NCI-H82 treated with DMSO at 0.1 percent for 48 hours (cell line): ENCODE measurements around the gene BMPR1A.
"Not testable (repeated sequence)": the region's sequence is repeated elsewhere in the genome, so short reads cannot be mapped to it uniquely, and the experiment has no call there.

ENCODE experiments used
- DNase-seq: peaks from one replicate; lab custom pipeline; 2025; ENCODE audit not compliant: unreplicated experiment; lab: John Stamatoyannopoulos, UW

Gene BMPR1A

GRCh38 chr10:86936661-86937501 lies 180.5 kb downstream of the BMPR1A start:
- no peak for DNase-seq

GRCh38 chr10:86937502-86938154 lies 181.2 kb downstream of the BMPR1A start:
- DNase-seq, result no peak

- no peak for DNase-seq
Observed at GRCh38 chr10:86938260-86938659, 181.8 kb downstream of the BMPR1A start.

DNA sequence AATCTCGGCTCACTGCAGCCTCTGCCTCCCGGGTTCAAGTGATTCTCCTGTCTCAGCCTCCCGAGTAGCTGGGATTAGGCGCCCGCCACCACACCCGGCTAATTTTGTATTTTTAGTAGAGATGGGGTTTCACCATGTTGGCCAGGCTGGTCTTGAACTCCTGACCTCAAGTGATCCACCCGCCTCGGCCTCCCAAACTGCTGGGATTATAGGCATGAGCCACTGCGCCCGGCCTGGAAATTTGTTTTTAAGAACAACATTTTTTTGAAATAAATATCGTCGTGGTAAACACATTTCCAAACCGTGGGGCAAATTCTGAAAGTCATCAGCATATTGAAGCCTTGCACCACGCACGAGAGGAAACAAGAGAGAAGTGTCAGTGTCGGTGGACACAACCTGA lies 183.7 kb downstream of the BMPR1A start:
- not testable (repeated sequence) for DNase-seq

DNA sequence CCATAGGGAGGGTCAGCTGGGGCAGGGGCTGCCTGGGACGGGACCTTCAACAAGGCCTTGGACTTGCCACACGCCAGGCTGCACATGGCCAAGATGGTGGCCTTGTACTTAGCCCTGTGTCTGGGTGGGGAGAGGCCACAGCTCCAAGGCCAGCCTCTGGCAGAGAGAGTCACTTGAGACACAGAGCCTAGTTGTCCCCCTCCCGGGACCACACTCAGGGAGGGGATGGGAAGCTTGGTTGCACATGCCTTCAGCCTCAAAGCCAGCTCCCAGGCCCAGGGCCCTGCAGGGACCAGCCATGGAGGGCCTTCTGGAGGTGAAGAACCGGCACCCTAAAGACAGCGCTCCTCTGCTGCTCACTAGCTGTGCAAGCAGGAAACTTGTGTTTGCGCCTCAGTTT lies 184.3 kb downstream of the BMPR1A start:
- no peak for DNase-seq

DNA sequence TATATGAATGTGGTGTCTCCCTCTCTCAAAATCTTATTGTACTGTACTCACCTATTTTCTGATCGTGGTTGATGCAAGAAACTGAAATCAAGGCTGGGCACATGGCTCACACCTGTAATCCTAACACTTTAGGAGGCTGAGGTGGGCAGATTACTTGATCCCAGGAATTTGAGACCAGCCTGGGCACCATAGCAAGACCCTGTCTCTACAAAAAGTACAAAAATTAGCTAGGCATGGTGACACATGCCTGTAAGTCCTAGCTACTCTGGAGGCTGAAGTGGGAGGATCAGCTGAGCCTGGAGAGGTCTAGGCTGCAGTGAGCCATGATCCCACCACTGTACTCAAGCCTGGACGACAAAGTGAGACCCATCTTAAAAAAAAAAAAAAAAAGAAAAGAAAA lies 185.0 kb downstream of the BMPR1A start:
- DNase-seq, result no peak

DNA sequence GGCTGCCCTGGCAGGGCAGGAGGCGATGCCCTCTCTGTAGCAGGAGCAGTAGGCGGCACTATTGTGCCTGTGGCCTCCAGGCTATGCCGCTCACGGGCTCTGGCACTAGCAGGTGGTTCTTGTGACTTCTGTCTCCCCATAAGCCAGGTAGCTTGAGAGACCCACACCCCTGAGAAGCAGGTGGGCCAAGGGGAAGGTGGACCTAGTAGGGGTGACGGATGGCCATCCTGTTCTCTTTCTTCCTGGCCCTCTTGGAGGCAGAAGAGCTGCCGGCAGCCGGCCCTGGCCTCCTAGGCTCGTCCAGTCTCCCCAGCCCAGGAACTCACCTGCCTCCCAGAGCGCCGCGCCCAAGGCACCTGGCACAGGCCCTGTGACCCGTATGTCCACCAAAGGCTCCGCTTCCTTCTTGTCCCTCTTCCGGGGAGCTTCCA lies 185.6 kb downstream of the BMPR1A start:
- DNase-seq, result no peak

- DNase-seq, result no peak
Observed at GRCh38 chr10:86942441-86943315, 186.3 kb downstream of the BMPR1A start.

DNA sequence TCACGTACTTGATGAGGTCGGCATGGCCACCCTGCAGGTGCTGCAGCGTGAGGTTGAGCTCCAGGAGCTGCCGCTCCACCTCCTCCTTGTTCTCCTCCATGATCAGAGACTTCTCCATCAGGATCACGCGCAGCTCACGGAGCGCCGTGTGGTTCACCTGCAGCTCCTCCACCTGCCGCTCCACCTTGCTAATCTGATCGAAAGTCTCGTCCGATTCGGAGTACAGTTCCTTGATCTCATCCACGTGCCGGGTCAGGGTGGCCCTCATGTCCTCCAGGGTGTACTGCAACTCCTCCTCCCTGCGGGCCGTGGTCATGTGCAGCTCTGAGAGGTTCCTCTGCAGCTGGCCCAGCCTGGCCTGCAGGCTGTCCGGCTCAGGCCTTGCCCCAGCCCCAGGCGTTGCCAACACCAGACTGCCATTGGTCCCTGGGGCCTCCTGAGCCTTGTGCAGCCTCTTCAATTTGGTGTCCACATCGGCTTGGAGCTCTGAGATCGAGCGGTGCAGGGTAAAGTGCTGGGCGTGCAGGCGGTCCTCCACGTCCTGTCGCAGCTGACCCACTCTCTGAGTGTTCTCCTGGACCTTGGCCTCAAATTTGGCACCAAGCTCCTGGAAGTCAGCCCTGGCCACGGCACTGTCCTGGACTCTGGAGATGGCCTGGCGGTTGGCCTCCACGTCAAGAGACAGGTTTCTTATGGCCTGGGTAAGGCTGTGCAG lies 187.1 kb downstream of the BMPR1A start:
- DNase-seq, result no peak

DNA sequence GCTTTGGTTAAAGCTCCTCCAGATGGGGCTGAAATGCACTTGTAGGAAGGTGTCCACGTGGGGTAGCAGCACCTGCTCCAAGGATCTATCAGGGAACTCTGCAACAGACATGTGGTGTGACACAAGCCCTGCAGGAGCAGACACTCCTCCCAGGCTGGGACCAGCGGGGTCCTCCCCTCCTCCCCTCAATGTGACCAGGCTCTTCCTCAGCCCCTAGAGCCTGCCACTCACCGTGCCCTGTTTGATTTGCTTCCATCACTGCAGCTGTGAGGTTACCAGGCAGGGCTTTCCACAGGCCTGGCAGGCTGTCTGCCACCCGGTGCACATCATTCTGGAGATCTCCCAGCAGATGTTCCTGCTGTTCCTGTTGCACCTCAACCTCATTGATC lies 187.6 kb downstream of the BMPR1A start:
- no peak for DNase-seq

DNA sequence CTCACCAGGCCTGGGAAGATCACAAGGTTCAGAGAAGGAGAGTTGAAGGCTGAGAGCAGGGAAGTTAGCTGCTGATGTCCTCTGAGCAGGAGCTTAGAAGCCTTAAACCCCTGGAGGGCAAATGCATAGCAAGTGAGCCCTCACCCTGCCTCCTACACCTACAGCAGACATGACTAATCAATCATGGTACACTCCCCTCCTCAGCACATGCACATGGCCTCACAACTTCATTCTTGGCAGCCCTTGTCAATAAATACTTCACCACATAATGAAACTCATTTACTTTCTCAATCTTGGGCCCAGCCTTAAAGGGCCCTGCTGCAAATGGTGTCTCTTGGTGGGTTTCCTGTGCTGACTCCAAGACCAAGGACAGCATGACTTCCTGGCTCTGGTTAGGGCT lies 188.1 kb downstream of the BMPR1A start:
- DNase-seq, result no peak

DNA sequence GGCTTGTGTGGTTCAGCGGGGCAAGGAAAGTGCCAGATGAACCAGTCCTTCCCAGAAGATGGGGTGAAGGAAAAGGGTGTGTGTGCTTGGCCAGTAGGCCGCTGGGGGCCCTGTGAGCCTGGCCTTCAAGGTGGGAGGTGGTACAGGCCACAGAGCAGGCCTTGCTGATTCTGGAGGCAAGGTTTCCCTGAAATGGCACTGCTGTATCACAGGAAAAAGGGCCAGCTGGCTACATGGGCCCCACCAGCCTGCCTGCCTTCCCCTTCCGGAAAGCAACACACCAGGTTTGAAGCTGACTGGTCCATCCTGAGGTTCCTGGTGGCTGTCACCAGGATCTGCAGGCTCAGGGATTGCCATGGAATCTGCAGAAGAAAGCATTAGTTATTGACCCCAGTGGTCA lies 188.5 kb downstream of the BMPR1A start:
- no peak for DNase-seq

DNA sequence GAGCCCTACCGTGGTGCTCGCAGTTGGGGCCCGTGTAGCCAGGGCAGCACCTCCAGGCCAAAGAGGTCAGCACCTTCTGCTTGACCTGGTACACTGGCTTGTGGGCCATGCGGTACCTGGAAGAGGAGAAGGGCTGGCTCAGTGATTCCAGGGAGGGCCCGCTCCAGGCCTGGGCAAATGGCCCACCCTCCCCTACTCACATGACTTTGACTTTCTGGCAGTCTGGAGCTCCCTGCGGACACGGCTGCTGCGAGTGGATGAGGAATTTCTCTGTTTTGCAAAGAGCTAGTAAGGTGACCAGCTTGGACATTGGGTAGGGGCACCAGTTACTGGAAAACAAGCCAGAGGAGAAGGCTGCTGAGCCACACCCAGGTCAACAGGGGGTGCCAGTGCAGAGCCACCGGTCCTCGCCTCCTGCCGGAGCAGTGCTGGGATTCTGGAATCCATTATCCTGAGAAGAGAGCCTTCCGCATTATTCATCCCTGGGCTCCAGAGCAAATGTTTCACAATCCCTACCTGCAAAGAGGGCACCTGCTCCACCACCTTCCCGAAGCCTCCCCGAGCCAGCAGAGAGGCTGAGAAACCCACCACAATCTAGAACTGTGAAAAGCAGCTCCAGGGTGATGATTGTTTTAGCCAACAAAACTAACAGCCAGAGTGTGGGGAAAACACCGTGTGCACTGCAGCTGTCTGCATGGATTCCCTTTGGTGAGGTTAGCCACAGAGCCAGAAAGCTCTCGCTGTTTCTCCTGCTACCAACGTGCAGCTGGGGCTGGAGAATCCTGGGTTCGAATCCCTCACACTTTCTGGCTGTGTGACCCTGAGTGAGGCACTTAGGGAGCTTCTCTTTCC lies 189.2 kb downstream of the BMPR1A start:
- no peak for DNase-seq

DNA sequence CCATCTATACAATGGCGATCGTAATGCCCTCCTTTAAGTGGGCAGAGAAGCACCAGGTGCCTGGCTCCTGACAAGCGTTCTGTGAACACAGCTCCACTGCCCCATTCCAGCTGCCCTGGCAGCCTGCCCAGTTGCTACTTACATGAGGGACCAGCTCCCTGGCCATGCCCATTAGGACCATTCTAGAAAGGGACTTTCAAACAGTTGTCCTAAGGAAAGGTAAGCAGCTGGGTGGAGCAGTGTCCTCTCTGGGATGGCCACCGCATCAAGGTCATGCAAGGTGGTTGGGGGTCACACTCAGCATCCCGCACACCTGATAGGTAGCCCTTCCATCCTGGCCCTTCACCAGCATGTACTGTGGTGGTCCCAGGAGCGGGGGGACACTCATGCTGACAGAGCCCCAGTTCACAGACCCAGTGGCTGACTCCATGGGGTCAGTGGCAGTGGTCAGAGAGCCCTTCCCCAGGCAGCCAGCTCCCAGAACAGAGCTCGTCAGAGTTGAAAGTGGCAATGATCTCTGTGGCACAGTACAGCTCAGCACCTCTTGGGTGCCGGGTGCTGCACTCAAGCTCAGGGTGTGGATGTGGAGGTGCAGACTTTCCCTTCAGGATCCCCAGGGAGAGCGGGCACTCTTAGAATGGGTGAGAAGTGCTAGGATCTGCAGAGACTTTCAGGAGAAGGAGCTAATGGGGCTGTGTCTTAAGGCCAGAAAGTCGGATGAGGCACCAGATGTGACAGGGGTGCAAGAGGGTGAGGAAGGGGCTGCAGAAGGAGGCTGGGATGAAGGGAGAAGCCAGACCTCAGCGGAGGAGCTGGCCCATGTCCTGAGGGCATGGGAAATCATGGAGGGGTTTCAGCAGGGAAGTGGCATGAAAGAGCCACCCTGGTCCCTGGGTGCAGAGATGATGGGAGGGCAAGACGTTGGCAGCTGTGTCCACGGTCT lies 190.1 kb downstream of the BMPR1A start:
- no peak for DNase-seq

GRCh38 chr10:86947806-86948205 lies 191.4 kb downstream of the BMPR1A start:
- DNase-seq, result not testable (repeated sequence)

DNA sequence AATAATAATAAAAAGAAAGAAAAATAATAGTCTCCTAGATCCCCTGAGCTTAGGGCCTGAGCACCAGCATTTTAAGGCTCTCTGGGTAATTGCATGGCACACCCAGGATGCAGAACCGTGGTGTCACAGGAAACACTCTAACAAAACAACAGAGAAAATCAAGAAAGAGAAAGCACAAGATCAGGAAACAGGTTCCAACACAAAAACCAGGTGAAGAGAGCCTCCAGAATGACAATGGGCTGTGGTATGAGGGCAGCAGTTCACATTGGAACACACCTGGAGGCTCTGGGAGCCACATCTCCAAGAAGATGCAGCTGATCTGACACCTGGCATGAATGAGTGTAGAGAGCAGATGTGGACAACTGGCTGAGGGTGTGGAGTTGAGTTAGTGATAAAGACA lies 193.9 kb downstream of the BMPR1A start:
- DNase-seq, result no peak

GRCh38 chr10:86951184-86951761 lies 194.9 kb downstream of the BMPR1A start:
- DNase-seq, result no peak

DNA sequence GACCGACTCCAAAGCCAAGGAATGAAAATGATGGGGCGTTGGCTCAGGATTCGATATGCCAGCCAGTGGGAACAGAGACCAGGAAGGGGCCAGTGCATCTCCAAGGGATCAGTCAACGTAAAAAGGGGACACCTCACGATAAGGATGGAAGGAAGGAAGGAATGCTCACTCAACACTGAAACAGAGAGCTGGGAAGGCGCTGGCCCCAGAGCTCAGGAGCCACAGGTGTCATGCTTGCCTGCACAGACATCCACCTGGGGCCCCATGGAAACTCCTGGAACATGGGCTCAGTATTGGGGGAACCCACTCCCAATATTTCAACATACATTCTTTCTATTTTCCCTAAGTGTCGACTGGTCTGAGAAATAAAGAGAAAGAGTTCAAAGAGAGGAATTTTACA lies 195.7 kb downstream of the BMPR1A start:
- no peak for DNase-seq

DNA sequence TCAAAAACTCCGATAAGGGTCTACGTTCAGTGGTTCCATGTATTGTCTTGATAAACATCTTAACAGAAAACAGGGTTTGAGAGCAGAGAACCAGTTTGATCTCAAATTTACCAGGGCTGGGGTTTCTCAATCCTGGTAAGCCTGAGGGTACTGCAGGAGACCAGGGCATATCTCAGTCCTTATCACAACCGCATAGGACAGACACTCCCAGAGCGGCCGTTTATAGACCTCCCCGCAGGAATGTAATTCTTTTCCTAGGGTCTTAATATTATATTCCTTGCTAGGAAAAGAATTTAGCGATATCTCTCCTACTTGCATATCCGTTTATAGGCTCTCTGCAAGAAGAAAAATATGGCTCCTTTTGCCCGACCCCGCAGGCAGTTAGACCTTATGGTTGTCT lies 196.3 kb downstream of the BMPR1A start:
- DNase-seq, result not testable (repeated sequence)
